Measurements from ENCODE around the gene SLC25A23.

- TF ChIP-seq ZNF174 (CRISPR knock-in tag; IDR thresholded peaks at IDR 0.05), result no peak
- no peak for TF ChIP-seq HDAC3 (IDR thresholded peaks at IDR 0.05; ENCODE audit: borderline replicate concordance, partially characterized antibody)
- no peak for TF ChIP-seq CTCF (IDR thresholded peaks at IDR 0.05 in 2 of 3, conservative IDR thresholded peaks at IDR 0.05 in 1 of 3; ENCODE audit: insufficient read depth in 2 of 3, low read depth in 1 of 3, low read length in 3 of 3)
- no peak for TF ChIP-seq CBX5 (IDR thresholded peaks at IDR 0.05; ENCODE audit: borderline replicate concordance, low read depth)
- no peak for TF ChIP-seq ZNF354B (CRISPR knock-in tag; IDR thresholded peaks at IDR 0.05)
- TF ChIP-seq NCOR1 (IDR thresholded peaks at IDR 0.05), result no peak
These were observed 46.3 kb downstream of the SLC25A23 start for GRCh38 chr19:6413291-6413690.

Data from K562 (cell line).